ENCODE data around the gene GLCCI1. TPM values are rescaled to one million over a fixed set of nuclear protein-coding genes. Genes with fewer than 3 reads are reported as not detected.

The GLCCI1 gene
- polyA plus RNA-seq (ENCODE audit: insufficient read length in 12 of 12): 10 to 100 TPM in 11 of 12 donors, not detected in 1; 11.7 to 22.3 (median 16.9) TPM
- long read RNA-seq, donor 1, full-length matches to known transcripts: 2 of 2 reads
- long read RNA-seq, donor 1, partial matches to known transcripts: 0 of 2 reads
- long read RNA-seq, donor 1, other reads (novel, unspliced or antisense): 0 of 2 reads
- long read RNA-seq, donor 2: 0 reads
- long read RNA-seq, donor 3: 0 reads
- long read RNA-seq, donor 4: 0 reads
- long read RNA-seq, donor 5, partial matches to known transcripts: 0 of 1 reads
- long read RNA-seq, donor 5, other reads (novel, unspliced or antisense): 0 of 1 reads
- long read RNA-seq, donor 6: 0 reads
- long read RNA-seq, donor 7: 0 reads
- long read RNA-seq, donor 8: 0 reads
- long read RNA-seq, donor 9: 0 reads
- long read RNA-seq, donor 10: 0 reads
- long read RNA-seq, donor 11: 0 reads

GRCh38 chr7:7968544-7969305 lies at the start of gene GLCCI1:
GLCCI1 (plus strand) TSS chr7:7968796; CDS start chr7:7969351, 555 bp downstream.
- DNase-seq: peak; percentile 96

DNA sequence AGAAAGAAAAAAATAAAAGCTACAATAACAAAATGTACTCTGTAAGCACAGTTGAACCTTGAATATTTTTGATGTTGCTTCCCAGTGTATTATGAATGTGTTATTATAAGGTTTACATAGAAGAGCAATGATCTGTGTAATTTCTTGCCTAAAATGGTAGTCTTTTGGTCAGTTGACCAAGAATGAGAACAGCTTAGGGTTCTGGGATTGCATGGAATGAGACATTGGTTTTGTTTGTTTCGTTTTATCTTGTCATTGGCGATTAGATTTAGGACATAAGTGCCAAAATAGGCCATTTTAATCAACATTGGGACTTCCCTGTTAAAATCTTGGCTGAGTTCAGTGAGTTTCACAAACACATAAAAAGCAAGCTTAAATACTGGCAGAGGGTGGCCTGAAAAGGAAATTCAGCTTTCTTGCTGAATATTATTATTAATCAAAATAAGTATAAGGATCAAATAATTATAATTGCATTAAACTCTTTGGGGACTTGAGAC lies 49.1 kb upstream of the GLCCI1 start:
- DNase-seq: no peak

DNA sequence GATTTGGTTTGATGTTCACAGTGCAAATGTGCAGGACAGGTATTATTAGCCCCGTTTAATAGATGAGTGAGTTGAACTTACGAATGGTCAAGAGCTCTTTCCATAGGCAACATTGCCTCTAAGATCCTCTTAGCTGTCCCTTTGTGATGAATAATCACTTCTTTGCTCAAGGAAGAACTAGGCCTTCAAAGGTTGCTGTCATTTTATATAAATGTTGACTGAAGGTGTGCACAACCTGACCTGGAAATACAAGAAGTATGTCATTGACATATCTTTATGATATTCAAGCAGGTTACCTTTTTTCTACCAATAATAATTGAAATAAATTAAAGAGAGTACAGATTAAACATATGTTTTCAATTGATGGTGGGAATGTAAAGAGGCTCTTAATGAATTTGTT lies 48.5 kb upstream of the GLCCI1 start:
- DNase-seq: no peak

DNA sequence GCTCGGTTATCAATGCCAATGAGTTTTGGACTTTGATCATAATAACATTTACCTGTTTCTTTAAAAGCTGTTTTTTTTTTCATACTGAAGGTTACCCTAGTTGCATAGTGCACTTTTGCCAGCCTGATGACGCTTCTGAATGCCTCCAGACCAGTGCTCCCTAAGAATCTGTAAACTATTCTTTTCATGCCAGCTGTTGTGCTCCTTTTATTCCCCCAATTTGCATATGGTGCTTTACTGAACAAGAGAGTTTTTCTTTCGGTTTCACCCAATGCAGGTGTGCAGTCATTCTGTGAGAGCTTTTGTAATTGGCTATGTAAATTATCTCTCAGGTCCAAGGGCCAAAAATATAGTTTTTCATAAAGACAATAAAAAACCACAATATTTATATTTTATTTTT lies 48.1 kb upstream of the GLCCI1 start:
- no peak for DNase-seq

DNA sequence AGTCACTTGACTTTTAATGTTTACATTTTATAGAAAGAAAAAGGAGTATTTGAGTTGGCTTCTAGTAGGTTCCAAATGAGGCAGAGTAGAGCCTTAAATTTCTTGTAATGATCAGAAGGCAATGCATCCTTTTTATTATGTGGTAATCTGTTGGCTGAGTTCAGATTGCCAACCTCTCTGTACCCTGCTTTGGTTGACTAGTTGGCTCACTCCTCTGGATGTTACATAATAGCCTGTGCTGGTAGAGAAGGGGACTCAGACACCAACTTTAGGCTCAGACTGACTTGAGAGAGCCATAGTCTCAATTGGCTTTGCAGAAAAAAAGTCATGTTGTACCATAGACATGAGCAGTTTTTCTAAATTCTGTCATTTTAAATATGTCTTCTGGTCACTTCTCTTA lies 46.8 kb upstream of the GLCCI1 start:
- no peak for DNase-seq

DNA sequence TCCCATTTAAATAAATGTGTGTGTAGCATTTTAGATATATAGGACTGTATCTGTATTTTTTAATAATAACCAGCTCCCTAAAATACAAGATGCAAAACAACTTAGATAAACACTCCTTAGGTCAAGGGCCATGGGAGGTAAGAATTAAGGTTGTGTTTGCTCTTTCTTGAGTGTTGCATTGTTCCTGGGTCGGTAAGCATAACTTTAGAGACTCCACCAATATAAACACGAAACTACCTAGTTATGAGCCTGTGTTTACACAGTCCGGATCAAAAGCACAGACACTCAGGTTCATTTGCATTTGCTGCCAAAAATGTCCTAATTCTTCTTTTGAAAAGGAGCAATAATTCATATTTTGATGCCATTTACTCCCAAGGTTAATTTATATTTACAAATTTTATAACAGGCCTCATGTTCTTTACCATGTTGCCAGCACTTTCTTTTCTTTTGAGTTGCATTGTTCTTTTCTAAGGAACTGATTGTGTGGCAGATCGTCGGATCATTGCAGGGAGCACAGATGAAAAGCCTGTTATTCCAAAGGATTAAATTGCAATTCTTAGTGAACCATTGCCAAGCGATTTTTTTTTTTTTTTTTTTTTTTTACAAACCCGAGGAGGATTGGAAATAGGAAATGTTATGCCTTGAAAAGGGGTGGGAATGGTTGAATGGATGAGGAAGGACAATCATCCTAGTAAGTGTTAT lies 45.8 kb upstream of the GLCCI1 start:
- DNase-seq: no peak

GRCh38 chr7:7923818-7924217 lies 44.8 kb upstream of the GLCCI1 start:
- DNase-seq: no peak

GRCh38 chr7:7924303-7924702 lies 44.3 kb upstream of the GLCCI1 start:
- no peak for DNase-seq

GRCh38 chr7:7931626-7932025 lies 37.0 kb upstream of the GLCCI1 start:
- no peak for DNase-seq

DNA sequence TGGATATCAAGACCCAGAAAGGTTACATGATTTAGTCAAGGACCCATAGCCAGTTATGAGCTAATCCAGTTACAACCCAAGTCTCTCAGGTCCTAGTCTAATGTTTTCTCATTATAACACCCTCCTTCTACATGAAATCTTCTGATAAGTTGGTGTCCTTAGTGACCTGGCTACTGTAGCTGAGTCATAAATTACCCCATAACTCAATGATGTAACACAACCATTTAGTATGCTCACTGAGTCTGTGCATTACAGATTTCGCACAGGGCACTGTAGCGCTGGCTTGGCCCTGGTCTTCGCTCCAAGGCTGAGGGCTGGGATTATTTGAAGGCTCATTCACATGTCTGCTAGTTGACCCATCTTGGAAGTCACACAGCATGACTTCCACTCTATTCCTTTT lies 36.0 kb upstream of the GLCCI1 start:
- DNase-seq: no peak

DNA sequence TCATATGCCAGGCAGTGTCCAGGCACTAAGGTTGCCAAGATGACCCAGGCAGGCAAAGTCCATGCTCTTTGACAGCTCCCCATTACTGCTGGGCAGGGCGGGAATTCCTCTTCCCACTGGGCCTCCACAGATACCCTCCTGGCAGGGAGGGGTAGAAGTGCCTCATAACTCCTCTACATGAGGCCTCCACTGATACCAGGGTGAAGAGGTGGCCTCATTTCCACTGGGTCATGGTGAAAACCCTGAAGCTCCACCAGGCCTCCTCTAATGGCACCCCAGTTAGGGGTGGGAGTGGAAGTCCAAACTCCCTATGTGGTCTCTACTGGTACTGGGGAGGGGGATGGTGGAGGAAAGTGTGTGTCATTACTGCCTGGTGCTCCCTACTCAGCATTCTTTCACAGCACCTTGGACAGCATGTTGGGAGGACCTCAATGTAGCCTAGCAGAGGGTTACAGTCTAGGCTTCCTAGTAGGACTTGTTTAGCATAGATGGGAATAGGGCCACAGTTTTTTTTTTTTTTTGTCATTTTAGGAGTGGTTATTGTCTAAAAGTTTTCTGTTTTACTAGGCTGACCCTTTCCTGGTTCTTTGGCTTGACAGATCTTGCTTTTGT lies 34.6 kb upstream of the GLCCI1 start:
- no peak for DNase-seq

GRCh38 chr7:7934945-7935344 lies 33.7 kb upstream of the GLCCI1 start:
- no peak for DNase-seq

GRCh38 chr7:7938471-7938870 lies 30.1 kb upstream of the GLCCI1 start:
- DNase-seq: no peak

- no peak for DNase-seq
Measured at GRCh38 chr7:7943951-7944350, 24.6 kb upstream of the GLCCI1 start.

DNA sequence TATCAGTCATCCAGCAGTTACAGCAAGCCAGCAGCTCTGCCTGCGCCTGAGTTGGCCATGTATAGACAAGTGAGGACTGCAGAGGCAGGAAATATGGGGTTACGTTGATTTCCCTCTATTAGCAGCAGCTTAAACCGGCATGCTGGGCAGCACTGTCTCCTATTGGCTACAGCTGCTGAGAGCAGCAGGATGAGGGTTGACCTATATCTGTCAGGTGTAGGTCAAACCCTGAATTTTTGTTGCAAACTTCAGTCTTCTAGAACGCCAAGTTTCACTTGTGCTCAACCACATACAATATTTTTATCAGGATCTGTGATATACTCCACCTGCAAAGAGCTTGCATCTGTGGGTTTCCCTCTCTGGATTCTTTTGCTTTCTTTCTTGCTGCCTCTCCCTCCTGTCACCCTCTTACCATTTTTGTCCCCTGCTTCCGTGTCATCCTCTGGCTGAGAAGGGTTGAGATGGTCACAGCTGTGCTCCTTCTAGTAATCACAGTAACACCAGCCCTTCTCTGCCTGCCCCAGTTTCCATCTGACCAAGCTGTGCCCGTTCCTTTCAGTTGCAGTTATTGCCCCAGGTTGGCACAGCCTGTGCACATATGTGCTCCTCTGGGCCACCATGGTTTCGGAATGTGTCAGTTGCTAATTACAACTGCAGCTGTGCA lies 23.8 kb upstream of the GLCCI1 start:
- DNase-seq: no peak

GRCh38 chr7:7946486-7946885 lies 22.1 kb upstream of the GLCCI1 start:
- no peak for DNase-seq

GRCh38 chr7:7948232-7948631 lies 20.4 kb upstream of the GLCCI1 start:
- DNase-seq: no peak

- no peak for DNase-seq
Measured at GRCh38 chr7:7953806-7954205, 14.8 kb upstream of the GLCCI1 start.

DNA sequence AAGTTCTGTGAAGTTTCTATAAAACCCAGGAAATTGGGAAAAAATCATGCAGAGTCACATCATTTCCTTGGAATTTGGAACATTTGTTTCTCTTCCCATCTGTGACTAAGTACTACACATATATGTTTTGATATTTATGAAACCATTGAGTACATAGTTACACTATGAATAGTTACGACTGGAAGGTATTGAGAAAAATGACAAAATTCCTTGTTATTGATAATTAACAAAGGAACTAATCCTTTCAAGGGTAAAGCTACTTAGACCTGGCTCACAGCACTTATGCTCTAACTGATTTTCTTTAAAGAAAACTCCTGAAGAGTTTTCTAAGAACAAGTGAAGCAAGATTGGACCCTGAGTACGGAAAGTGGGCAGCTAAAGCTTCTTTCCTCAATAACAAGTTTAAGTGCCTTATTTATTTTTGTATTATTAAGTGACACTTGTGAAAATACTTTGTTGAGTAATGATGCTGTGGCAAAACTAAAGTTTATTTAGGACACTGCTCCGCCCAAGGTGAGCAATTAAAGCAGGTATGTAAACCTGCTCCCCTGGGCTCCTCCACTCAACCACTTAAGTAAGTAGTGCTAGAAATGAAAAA lies 12.0 kb upstream of the GLCCI1 start:
- no peak for DNase-seq

DNA sequence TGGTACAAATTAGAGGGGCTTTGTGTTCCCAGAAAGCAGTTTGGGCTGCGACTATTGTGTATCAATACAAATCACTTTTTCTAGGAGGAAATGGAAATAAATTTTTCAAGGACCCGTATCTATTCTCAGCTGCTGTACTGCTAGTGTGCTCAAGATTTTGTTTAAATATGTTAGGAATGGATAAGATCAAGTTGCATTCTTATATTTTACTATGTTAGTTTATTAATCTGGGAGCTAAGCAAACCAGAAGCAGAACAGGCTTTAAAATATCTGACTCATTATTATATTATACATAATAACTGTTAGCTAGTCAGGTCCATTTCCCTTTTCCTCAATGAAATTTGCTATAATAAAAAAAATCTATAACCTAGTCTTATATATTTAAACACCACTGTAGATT lies 11.1 kb upstream of the GLCCI1 start:
- no peak for DNase-seq
